ENCODE measurements around the gene EEF2. TPM values are rescaled to one million over a fixed set of nuclear protein-coding genes. Genes with fewer than 3 reads are reported as not detected.
"Not testable (repeated sequence)": the region's sequence is repeated elsewhere in the genome, so short reads cannot be mapped to it uniquely, and the experiment has no call there.

The EEF2 gene
- total RNA-seq, 2 experiments from 2014 or later, result 1,633 to 3,507 TPM

DNA sequence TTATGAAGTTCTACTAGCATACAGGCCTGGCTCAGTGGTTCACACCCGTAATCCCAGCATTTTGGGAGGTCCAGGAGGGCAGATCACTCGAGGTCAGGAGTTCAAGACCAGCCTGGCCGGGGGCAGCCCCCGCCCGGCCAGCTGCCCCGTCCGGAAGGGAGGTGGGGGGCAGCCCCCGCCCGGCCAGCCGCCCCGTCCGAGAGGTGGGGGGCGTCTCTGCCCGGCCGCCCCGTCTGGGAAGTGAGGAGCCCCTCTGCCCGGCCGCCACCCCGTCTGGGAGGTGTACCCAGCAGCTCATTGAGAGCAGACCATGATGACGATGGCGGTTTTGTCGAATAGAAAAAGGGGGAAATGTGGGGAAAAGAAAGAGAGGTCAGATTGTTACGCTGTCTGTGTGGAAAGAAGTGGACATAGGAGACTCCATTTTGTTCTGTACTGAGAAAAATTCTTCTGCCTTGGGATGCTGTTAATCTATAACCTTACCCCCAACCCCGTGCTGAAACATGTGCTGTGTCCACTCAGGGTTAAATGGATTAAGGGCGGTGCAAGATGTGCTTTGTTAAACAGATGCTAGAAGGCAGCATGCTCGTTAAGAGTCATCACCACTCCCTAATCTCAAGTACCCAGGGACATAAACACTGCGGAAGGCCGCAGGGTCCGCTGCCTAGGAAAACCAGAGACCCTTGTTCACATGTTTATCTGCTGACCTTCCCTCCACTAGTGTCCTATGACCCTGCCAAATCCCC, 13.6 kb upstream of the EEF2 start:
- H3K4me3 ChIP-seq (ENCODE audit: low read depth, low read length, poor library complexity, severe bottlenecking); CTCF ChIA-PET (ENCODE audit: unreplicated experiment): not testable (repeated sequence)

DNA sequence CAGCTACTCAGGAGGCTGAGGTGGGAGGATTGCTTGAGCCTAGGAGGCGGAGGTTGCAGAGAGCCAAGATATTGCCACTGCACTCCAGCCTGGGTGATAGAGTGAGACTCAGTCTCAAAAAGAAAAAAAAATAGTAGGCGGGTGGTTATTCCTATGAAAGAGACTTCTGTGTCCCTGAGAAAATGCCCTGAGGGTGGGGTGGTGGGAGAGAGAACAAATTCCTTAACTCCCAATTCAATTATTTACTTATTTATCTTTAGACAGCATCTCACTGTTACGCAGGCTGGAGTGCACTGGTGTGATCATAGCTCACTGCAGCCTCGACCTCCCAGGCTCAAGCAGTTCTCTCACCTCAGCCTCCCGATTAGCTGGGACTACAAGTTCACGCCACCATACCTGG, 10.3 kb upstream of the EEF2 start:
- no peaks in the 10 kb centered on the region for H3K9me3 ChIP-seq (ENCODE audit: low read length)
- H3K4me2 ChIP-seq (ENCODE audit: low read length), result no peak overlapping the region
- BruUV-seq (replicated peaks), result no TSS peak
- peaks cover 4% of the 10 kb centered on the region for H3K4me1 ChIP-seq (ENCODE audit: insufficient read depth, low read length, poor library complexity, severe bottlenecking)
- no peaks in the 10 kb centered on the region for H3K9me2 ChIP-seq (ENCODE audit: insufficient read depth, low read length)
- DNase-seq (ENCODE audit: low spot score), result no peak
- H4K20me1 ChIP-seq (ENCODE audit: insufficient read depth, low read length), result no peaks in the 10 kb centered on the region
- no peak for TF ChIP-seq EZH2phosphoT487 (IDR thresholded peaks at IDR 0.05; ENCODE audit: borderline replicate concordance, low read depth, low read length)
- TF ChIP-seq, protein P1, sequence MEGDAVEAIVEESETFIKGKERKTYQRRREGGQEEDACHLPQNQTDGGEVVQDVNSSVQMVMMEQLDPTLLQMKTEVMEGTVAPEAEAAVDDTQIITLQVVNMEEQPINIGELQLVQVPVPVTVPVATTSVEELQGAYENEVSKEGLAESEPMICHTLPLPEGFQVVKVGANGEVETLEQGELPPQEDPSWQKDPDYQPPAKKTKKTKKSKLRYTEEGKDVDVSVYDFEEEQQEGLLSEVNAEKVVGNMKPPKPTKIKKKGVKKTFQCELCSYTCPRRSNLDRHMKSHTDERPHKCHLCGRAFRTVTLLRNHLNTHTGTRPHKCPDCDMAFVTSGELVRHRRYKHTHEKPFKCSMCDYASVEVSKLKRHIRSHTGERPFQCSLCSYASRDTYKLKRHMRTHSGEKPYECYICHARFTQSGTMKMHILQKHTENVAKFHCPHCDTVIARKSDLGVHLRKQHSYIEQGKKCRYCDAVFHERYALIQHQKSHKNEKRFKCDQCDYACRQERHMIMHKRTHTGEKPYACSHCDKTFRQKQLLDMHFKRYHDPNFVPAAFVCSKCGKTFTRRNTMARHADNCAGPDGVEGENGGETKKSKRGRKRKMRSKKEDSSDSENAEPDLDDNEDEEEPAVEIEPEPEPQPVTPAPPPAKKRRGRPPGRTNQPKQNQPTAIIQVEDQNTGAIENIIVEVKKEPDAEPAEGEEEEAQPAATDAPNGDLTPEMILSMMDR (conservative IDR thresholded peaks at IDR 0.05; ENCODE audit: low read length), result no peak
- no peaks in the 10 kb centered on the region for H3K36me3 ChIP-seq (ENCODE audit: insufficient read depth, low read length)
- ChIA-PET CTCF (ENCODE audit: unreplicated experiment) (no interaction called here), POLR2A (interaction anchor here (0.6 kb wide), 1 partner anchor 137 kb away, joined by 3 read pairs; no protein-coding TSS in a partner anchor)
- H3K4me3 ChIP-seq (ENCODE audit: low read depth, low read length, poor library complexity, severe bottlenecking), result no peak overlapping the region
- H2AFZ ChIP-seq (ENCODE audit: low read length), result no peak overlapping the region
- H3K79me2 ChIP-seq (ENCODE audit: insufficient read depth, low read depth, low read length), result no peaks in the 10 kb centered on the region
- no peak overlapping the region for H3K27ac ChIP-seq (ENCODE audit: low read depth, low read length, poor library complexity, severe bottlenecking)
- intact Hi-C loops (cut with micrococcal nuclease; ENCODE audit: unreplicated experiment), result no loop called here

More for the DNA sequence above, 13.6 kb upstream of the EEF2 start:
- H3K36me3 ChIP-seq (ENCODE audit: insufficient read depth, low read length); POLR2A ChIA-PET; H3K4me1 ChIP-seq (ENCODE audit: insufficient read depth, low read length, poor library complexity, severe bottlenecking); H4K20me1 ChIP-seq (ENCODE audit: insufficient read depth, low read length); H2AFZ ChIP-seq (ENCODE audit: low read length); BruUV-seq (replicated peaks); intact Hi-C loops (cut with micrococcal nuclease; ENCODE audit: unreplicated experiment); H3K27ac ChIP-seq (ENCODE audit: low read depth, low read length, poor library complexity, severe bottlenecking); H3K9me2 ChIP-seq (ENCODE audit: insufficient read depth, low read length); H3K4me2 ChIP-seq (ENCODE audit: low read length); H3K79me2 ChIP-seq (ENCODE audit: insufficient read depth, low read depth, low read length); H3K9me3 ChIP-seq (ENCODE audit: low read length); DNase-seq (ENCODE audit: low spot score): not testable (repeated sequence)

DNA sequence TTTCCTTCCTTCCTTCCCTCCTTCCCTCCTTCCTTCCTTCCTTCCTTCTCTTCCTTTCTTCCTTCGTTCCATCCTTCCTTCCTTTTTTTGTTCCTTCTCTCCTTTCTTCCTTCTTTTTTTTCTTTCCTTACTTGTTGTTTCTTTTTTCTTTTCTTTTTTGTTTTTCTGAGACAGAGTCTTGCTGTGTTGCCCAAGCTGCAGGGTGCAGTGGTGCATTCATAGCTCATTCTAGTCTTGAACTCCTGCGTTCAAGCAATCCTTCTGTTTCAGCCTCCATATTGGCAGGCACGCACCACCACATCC, 5.5 kb upstream of the EEF2 start:
- Histone ChIP-seq H3K79me2 (ENCODE audit: insufficient read depth, low read depth, low read length) (peaks cover 2% of the 10 kb centered on the region; the same call in 1 of the 2 replicates), H3K27ac (ENCODE audit: low read depth, low read length, poor library complexity, severe bottlenecking) (no peak overlapping the region), H2AFZ (ENCODE audit: low read length) (peak overlapping the region; percentile 65), H3K4me2 (ENCODE audit: low read length) (no peak overlapping the region), H3K4me3 (ENCODE audit: low read depth, low read length, poor library complexity, severe bottlenecking) (no peak overlapping the region), H3K36me3 (ENCODE audit: insufficient read depth, low read length) (no peaks in the 10 kb centered on the region), H3K9me2 (ENCODE audit: insufficient read depth, low read length) (no peaks in the 10 kb centered on the region), H3K4me1 (ENCODE audit: insufficient read depth, low read length, poor library complexity, severe bottlenecking) (peaks cover 30% of the 10 kb centered on the region), H3K9me3 (ENCODE audit: low read length) (no peaks in the 10 kb centered on the region), H4K20me1 (ENCODE audit: insufficient read depth, low read length) (no peaks in the 10 kb centered on the region)
- POLR2A ChIA-PET, result interaction anchor here (1.9 kb wide), 1 partner anchor 11 kb away, joined by 5 read pairs; no protein-coding TSS in a partner anchor
- TF ChIP-seq, protein P1 (conservative IDR thresholded peaks at IDR 0.05; ENCODE audit: low read length), result no peak
- no peak for TF ChIP-seq EZH2phosphoT487 (IDR thresholded peaks at IDR 0.05; ENCODE audit: borderline replicate concordance, low read depth, low read length)
- DNase-seq (ENCODE audit: low spot score), result no peak
- CTCF ChIA-PET (ENCODE audit: unreplicated experiment), result no interaction called here
- BruUV-seq (replicated peaks), result no TSS peak
- intact Hi-C loops (cut with micrococcal nuclease; ENCODE audit: unreplicated experiment), result no loop called here
